NCI-H1417 (cell line): ENCODE results near the gene CDH6.

Experiments used
- DNase-seq, 3 experiments: peaks; one replicate each; lab custom pipeline; 2025; lab: John Stamatoyannopoulos, UW

Gene CDH6

DNA sequence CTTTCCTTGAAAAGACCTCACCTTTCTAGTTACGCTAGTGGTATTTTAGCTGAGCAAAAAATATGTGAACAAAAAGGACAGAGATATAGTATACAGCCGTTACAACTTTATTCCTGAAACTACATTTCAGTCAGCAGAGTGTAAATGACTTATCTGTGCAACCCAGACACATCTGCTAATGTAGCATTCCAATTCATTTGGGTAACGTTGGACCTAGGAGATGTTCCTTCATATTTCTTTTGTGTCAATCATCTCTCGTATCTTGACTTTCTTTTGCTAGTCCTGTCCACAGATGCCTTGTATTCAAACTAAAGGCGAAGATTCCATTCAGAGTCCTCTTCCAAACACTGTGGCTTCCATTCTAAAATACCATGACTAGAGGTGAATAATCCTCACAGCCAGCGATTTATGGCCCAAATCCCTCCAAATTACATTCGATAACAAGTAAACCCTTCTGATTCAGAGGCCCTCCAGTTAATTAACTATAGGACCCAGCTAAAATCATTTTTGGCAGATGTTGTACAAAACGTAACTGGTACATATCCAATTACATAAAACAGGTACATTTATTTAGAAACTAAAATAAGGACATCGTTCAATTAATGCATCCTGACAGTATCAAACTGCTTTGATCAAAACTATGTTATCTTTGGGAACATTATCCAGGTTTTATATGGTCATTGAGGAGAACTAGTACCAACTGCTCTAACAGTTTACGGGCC is 182.7 kb downstream of the CDH6 start:
- no peak for DNase-seq

DNA sequence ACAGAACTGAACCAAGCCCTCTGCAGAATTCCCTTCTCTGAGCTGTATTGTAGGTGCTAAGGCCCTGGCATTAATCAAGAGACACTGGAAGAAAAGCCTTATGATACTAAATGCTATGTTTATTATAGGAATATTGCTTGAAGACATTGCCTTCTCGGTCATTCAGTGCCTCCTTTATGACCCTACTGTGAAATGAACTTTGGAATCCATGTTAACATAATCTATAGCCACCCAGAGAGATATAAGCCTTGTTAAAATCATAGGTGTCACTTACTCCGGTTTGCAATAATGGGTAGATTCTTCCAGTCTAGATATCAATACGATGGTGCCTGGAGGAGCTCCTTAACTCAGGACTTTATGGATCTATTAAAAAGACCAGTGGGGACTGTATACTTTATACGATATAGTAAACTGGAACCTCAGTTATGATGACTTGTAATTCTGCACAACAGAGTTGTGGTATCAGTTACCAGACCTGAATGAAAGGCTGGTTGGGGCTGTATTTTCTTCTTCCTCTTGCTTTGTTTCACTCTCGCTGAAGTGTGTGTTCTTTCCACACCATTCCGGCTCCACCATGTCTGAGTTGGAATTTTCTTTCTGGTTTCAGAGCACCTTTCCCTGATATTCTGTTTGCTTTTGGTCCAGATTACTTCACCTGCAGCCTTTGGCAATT is 183.9 kb downstream of the CDH6 start:
- DNase-seq = no peak

DNA sequence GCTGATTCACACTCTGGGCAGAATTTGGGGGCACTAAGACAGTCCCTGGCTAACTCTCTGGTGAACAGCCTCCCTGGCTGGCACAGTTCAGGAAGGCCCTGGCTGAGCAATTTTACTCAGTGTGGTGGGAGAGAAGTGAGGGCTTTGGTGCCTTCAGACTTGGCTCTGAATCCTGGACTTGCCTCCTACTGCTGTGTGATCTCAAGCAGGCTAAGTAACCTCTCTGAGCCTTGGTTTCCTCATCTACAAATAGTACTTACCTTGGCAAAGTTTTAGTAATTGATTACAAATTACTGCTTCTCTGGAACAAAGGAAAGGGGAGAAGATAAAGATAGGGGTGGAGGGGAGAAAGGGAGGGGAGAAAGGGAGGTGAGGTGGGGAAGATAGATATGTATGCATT is 184.7 kb downstream of the CDH6 start:
- DNase-seq = no peak
